Gastroesophageal sphincter (tissue), 4 donors: ENCODE results near the gene PCLO. TPM values are rescaled to one million over a fixed set of nuclear protein-coding genes. Genes with fewer than 3 reads are reported as not detected.

Experiments
- ATAC-seq: fragments of 150-250 bp; one replicate; pipeline ENCODE4 v1.9.1; 2016; ENCODE audit warnings: mild to moderate bottlenecking, moderate library complexity
- H3K27ac ChIP-seq, 4 donors: fragments of 200-600 bp; sonication (generic) in 3 of 4; 1 replicate in 3 of 4; 2 replicates in 1 of 4; pipeline ENCODE4 v1.5.1; 2016 to 2019
- H3K27me3 ChIP-seq: fragments of 200-600 bp; sonication (generic); one replicate; pipeline ENCODE4 v1.5.1; 2019
- H3K36me3 ChIP-seq, 2 donors: fragments of 200-600 bp; sonication (generic); one replicate each; pipeline ENCODE4 v1.5.1; 2019; ENCODE audit warnings: control low read depth in 1 of 2
- H3K4me1 ChIP-seq, 3 donors: fragments of 200-600 bp; sonication (generic); 1 replicate in 2 of 3; 2 replicates in 1 of 3; pipeline ENCODE4 v1.5.1; 2016 to 2019; ENCODE audit warnings: control low read depth in 2 of 3
- H3K4me3 ChIP-seq, 2 donors: fragments of 200-600 bp; sonication (generic); one replicate each; pipeline ENCODE4 v1.5.1; 2019; ENCODE audit warnings: mild to moderate bottlenecking in 1 of 2, moderate library complexity in 1 of 2
- H3K9me3 ChIP-seq, 3 donors: fragments of 200-600 bp; sonication (generic); one replicate each; pipeline ENCODE4 v1.5.1; 2017 to 2019; ENCODE audit warnings: control low read depth in 2 of 3
- CTCF ChIP-seq, 4 experiments: fragments of 200-600 bp in 2 of 4; fragments of 450-650 bp in 2 of 4; sonication (generic) in 1 of 4; IDR thresholded peaks; one replicate each; pipeline ENCODE4 v1.5.1; 2017 to 2019; ENCODE audit warnings: antibody characterized with exemption in 4 of 4, mild to moderate bottlenecking in 2 of 4, moderate library complexity in 2 of 4
- EP300 ChIP-seq: sonication (generic); formaldehyde crosslinking; IDR thresholded peaks from one replicate; pipeline ENCODE4 v1.6.1; 2017; ENCODE audit warnings: antibody characterized with exemption, mild to moderate bottlenecking
- POLR2A ChIP-seq, 2 donors: fragments of 450-650 bp; IDR thresholded peaks; one replicate each; pipeline ENCODE4 v1.6.1; 2017; ENCODE audit warnings: antibody characterized with exemption in 2 of 2, mild to moderate bottlenecking in 2 of 2, moderate library complexity in 1 of 2
- POLR2AphosphoS5 ChIP-seq: sonication (generic); formaldehyde crosslinking; IDR thresholded peaks from one replicate; pipeline ENCODE4 v1.6.1; 2017; ENCODE audit warnings: antibody characterized with exemption
- WGBS, 2 donors: methylation state at CpG; one replicate each; pipeline ENCODE4 v1.1.5; 2018; ENCODE audit warnings: low coverage in 1 of 2; 5-methylcytosine and 5-hydroxymethylcytosine counted together
- total RNA-seq, 4 donors: library from RNA; depleted of rRNA; stranded (reverse); fragments of >200 nt; gene quantifications; one replicate each; pipeline ENCODE4 v1.1.0, GENCODE V29; 2016

PCLO gene
- total RNA-seq, 4 donors from 2014 or later = 1.2 to 2.3 (median 1.9) TPM

GRCh38 chr7:82726038-82726800 is 436.5 kb downstream of the PCLO start:
- TF ChIP-seq CTCF (IDR thresholded peaks at IDR 0.05) (no peak), POLR2AphosphoS5 (no peak), EP300 (no peak), POLR2A (IDR thresholded peaks at IDR 0.05) (no peak)
- 83 to 90% methylated on average over 5 to 7 of the region's 7 CpGs for WGBS, 2 donors
- Histone ChIP-seq H3K4me1 (no peaks in the 10 kb centered on the region), H3K9me3 (no peaks in the 10 kb centered on the region), H3K27ac (no peak overlapping the region), H3K4me3 (no peak overlapping the region), H3K36me3 (no peaks in the 10 kb centered on the region), H3K27me3 (no peaks in the 10 kb centered on the region)
- ATAC-seq = no peak

- WGBS, 2 donors = 88 to 100% methylated on average over 1 of the region's 1 CpG
- H3K27me3 ChIP-seq = no peaks in the 10 kb centered on the region
- no peak overlapping the region for H3K27ac ChIP-seq
- no peak overlapping the region for H3K4me3 ChIP-seq
- H3K4me1 ChIP-seq = no peaks in the 10 kb centered on the region
- TF ChIP-seq EP300 (no peak), CTCF (IDR thresholded peaks at IDR 0.05) (no peak), POLR2A (IDR thresholded peaks at IDR 0.05) (no peak), POLR2AphosphoS5 (no peak)
- ATAC-seq = no peak
- H3K36me3 ChIP-seq = no peaks in the 10 kb centered on the region
- H3K9me3 ChIP-seq = no peaks in the 10 kb centered on the region
Measured at GRCh38 chr7:82723411-82723810, 439.3 kb downstream of the PCLO start.

- no peak for ATAC-seq
- no peaks in the 10 kb centered on the region for H3K4me1 ChIP-seq
- H3K4me3 ChIP-seq = no peak overlapping the region
- no peaks in the 10 kb centered on the region for H3K36me3 ChIP-seq
- no peak overlapping the region for H3K27ac ChIP-seq
- H3K27me3 ChIP-seq = no peaks in the 10 kb centered on the region
- WGBS, 2 donors = 41 to 100% methylated on average over 1 to 3 of the region's 3 CpGs
- TF ChIP-seq POLR2AphosphoS5 (no peak), EP300 (no peak), POLR2A (IDR thresholded peaks at IDR 0.05) (no peak), CTCF (IDR thresholded peaks at IDR 0.05) (no peak)
- H3K9me3 ChIP-seq = no peaks in the 10 kb centered on the region
Measured at GRCh38 chr7:82722946-82723345, 439.7 kb downstream of the PCLO start.

GRCh38 chr7:82715344-82715743 is 447.3 kb downstream of the PCLO start:
- no peak overlapping the region for H3K4me3 ChIP-seq
- no peak for ATAC-seq
- WGBS, 2 donors = 42 to 49% methylated on average over 2 of the region's 2 CpGs

More at GRCh38 chr7:82715344-82715743, 447.3 kb downstream of the PCLO start:
- no peaks in the 10 kb centered on the region for H3K4me1 ChIP-seq
- H3K27me3 ChIP-seq = no peaks in the 10 kb centered on the region
- H3K36me3 ChIP-seq = no peaks in the 10 kb centered on the region
- H3K9me3 ChIP-seq = no peaks in the 10 kb centered on the region
- no peak overlapping the region for H3K27ac ChIP-seq
- TF ChIP-seq CTCF (IDR thresholded peaks at IDR 0.05) = no peak
- TF ChIP-seq POLR2A (IDR thresholded peaks at IDR 0.05) = no peak
- TF ChIP-seq POLR2AphosphoS5 = no peak
- TF ChIP-seq EP300 = no peak
